Endothelial cell of umbilical vein (primary cell): Measurements from ENCODE around the gene MUC5AC. TPM values are rescaled to one million over a fixed set of nuclear protein-coding genes. Genes with fewer than 3 reads are reported as not detected.
"Not testable (repeated sequence)": the region's sequence is repeated elsewhere in the genome, so short reads cannot be mapped to it uniquely, and the experiment has no call there.

ENCODE experiments used
- BruUV-seq: library from RNA; stranded (reverse); fragments of 400-500 nt; replicated peaks from 2 replicates; lab custom pipeline; 2021; lab: Mats Ljungman, UMichigan
- CTCF ChIA-PET: fragments of 300-600, 350-600 bp; sonication (Branson Sonifier 250); formaldehyde crosslinking; loops from one replicate; lab custom pipeline; 2021; ENCODE audit warnings: antibody characterized with exemption, inconsistent platforms; lab: Charles Lee
- POLR2A ChIA-PET: fragments of 300-600, 350-600 bp; sonication (Branson Sonifier 250); formaldehyde crosslinking; loops from one replicate; lab custom pipeline; 2021; ENCODE audit warnings: antibody characterized with exemption, inconsistent platforms; lab: Charles Lee
- DNase-seq: peaks from one replicate; pipeline ENCODE4 v3.0.0-alpha.2; 2011; ENCODE audit warnings: low read depth, low spot score
- FAIRE-seq: peaks from 2 replicates; lab custom pipeline; 2011; peaks lifted over from hg19 to GRCh38; lab: Jason Lieb, UNC
- H2AFZ ChIP-seq: 2 replicates; pipeline ENCODE4 v1.6.0; 2012; ENCODE audit warnings: low read depth, low read length, control low read depth, inconsistent platforms
- H3K27ac ChIP-seq: 2 replicates; pipeline ENCODE4 v1.5.1; 2011; ENCODE audit warnings: low read depth, mild to moderate bottlenecking, control low read depth, low read length, moderate library complexity; ENCODE audit not compliant: insufficient read depth
- H3K27me3 ChIP-seq, 2 experiments: 2 replicates each; pipeline versions ENCODE4 v1.6.0 to v1.6.1; 2011; ENCODE audit warnings: low read length in 2 of 2, mixed read lengths in 1 of 2; ENCODE audit not compliant: control insufficient read depth in 2 of 2, insufficient read depth in 2 of 2
- H3K36me3 ChIP-seq, 2 experiments: 2 replicates in 1 of 2; 3 replicates in 1 of 2; pipeline ENCODE4 v1.5.1; 2011; ENCODE audit warnings: low read length in 2 of 2, mild to moderate bottlenecking in 1 of 2, moderate library complexity in 1 of 2; ENCODE audit not compliant: control insufficient read depth in 2 of 2, insufficient read depth in 2 of 2; ENCODE audit errors: extremely low read depth in 1 of 2
- H3K4me1 ChIP-seq: 3 replicates; pipeline ENCODE4 v1.5.1; 2011; ENCODE audit warnings: mild to moderate bottlenecking, low read length; ENCODE audit not compliant: control insufficient read depth, insufficient read depth; ENCODE audit errors: extremely low read depth
- H3K4me2 ChIP-seq: 2 replicates; pipeline ENCODE4 v1.6.1; 2011; ENCODE audit warnings: low read length, control low read depth, mixed read lengths; ENCODE audit not compliant: insufficient read depth
- H3K4me3 ChIP-seq, 3 experiments: fragments of 200-600 bp in 1 of 3; sonication (generic), shearing (Covaris generic) in 1 of 3; replicated peaks in 1 of 3; 2 replicates each; pipeline ENCODE4 v1.5.1; 2011 to 2016; ENCODE audit warnings: control low read depth in 3 of 3, low read length in 3 of 3, mild to moderate bottlenecking in 2 of 3, inconsistent platforms in 1 of 3, low read depth in 1 of 3, moderate library complexity in 1 of 3; ENCODE audit not compliant: insufficient read depth in 1 of 3
- H3K79me2 ChIP-seq: 2 replicates; pipeline ENCODE4 v1.6.0; 2012; ENCODE audit warnings: low read length, inconsistent platforms; ENCODE audit not compliant: control insufficient read depth, insufficient read depth
- H3K9ac ChIP-seq: replicated peaks from 2 replicates; pipeline ENCODE3; 2011; ENCODE audit warnings: low read length, control low read depth; ENCODE audit not compliant: insufficient read depth; ENCODE audit errors: extremely low read depth
- H3K9me1 ChIP-seq: replicated peaks from 3 replicates; pipeline ENCODE4 v1.6.0; 2011; ENCODE audit warnings: mild to moderate bottlenecking, low read length; ENCODE audit not compliant: control insufficient read depth, insufficient read depth; ENCODE audit errors: extremely low read depth
- H3K9me3 ChIP-seq: replicated peaks from 2 replicates; pipeline ENCODE4 v1.5.1; 2012; ENCODE audit warnings: low read length, inconsistent platforms; ENCODE audit not compliant: control insufficient read depth, insufficient read depth
- H4K20me1 ChIP-seq: replicated peaks from 2 replicates; pipeline ENCODE3; 2011; ENCODE audit warnings: mild to moderate bottlenecking, low read length; ENCODE audit not compliant: control insufficient read depth, insufficient read depth; ENCODE audit errors: extremely low read depth
- dilution Hi-C: fragments of 300-500 bp; cut with MboI; formaldehyde crosslinking; loops from one replicate; pipeline ENCODE4 v1.15.0; 2019; ENCODE audit warnings: low sequenced_read_pairs; ENCODE audit not compliant: extremely low pct_ligation_motif_present
- intact Hi-C: fragments of 100-400 bp; cut with micrococcal nuclease; formaldehyde crosslinking; loops from one replicate; pipeline ENCODE4 v1.10.0; 2022
- polyA plus RNA-seq, 4 experiments: library from polyadenylated mRNA; depleted of rRNA in 3 of 4; stranded (reverse) in 3 of 4; unstranded in 1 of 4; fragments of >200 nt; gene quantifications; 2 replicates each; pipeline versions ENCODE4 v1.2.1 to v1.2.3, GENCODE V29; 2011 to 2012; ENCODE audit warnings: missing spikeins in 1 of 4
- total RNA-seq: library from RNA; stranded (reverse); gene quantifications from 2 replicates; pipeline ENCODE4 v1.2.3, GENCODE V29; 2021

Gene MUC5AC
- total and polyA plus RNA-seq, 2 donors (not counting 3 experiments of a cell fraction or from before 2014, with no cell fraction given): not detected

DNA sequence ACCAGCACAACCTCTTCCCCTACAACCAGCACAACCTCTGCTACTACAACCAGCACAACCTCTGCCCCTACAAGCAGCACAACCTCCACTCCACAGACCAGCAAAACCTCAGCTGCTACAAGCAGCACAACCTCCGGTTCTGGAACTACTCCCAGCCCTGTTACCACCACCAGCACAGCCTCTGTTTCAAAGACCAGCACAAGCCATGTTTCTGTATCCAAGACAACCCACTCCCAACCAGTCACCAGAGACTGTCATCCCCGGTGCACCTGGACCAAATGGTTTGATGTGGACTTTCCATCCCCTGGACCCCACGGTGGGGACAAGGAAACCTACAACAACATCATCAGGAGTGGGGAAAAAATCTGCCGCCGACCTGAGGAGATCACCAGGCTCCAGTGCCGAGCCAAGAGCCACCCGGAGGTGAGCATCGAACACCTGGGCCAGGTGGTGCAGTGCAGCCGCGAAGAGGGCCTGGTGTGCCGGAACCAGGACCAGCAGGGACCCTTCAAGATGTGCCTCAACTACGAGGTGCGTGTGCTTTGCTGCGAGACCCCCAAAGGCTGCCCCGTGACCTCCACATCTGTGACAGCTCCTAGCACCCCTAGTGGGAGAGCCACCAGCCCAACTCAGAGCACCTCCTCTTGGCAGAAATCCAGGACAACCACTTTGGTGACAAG, 30.8 kb downstream of the MUC5AC start:
- CTCF ChIA-PET, H4K20me1 ChIP-seq, H3K36me3 ChIP-seq, H3K9me3 ChIP-seq, H3K9ac ChIP-seq, H3K9me1 ChIP-seq, H3K27ac ChIP-seq, intact Hi-C loops, DNase-seq, dilution Hi-C loops, H3K79me2 ChIP-seq, H3K4me3 ChIP-seq, H3K27me3 ChIP-seq, H3K4me1 ChIP-seq, POLR2A ChIA-PET, BruUV-seq, FAIRE-seq, H3K4me2 ChIP-seq, H2AFZ ChIP-seq: not testable (repeated sequence)

DNA sequence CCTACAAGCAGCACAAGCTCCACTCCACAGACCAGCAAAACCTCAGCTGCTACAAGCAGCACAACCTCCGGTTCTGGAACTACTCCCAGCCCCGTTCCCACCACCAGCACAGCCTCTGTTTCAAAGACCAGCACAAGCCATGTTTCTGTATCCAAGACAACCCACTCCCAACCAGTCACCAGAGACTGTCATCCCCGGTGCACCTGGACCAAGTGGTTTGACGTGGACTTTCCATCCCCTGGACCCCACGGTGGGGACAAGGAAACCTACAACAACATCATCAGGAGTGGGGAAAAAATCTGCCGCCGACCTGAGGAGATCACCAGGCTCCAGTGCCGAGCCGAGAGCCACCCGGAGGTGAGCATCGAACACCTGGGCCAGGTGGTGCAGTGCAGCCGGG, 32.1 kb downstream of the MUC5AC start:
- CTCF ChIA-PET, H3K79me2 ChIP-seq, dilution Hi-C loops, H3K9ac ChIP-seq, H2AFZ ChIP-seq, FAIRE-seq, H3K4me3 ChIP-seq, POLR2A ChIA-PET, H3K27ac ChIP-seq, H3K9me3 ChIP-seq, H3K9me1 ChIP-seq, H3K4me1 ChIP-seq, H3K36me3 ChIP-seq, intact Hi-C loops, H3K27me3 ChIP-seq, H4K20me1 ChIP-seq, BruUV-seq, H3K4me2 ChIP-seq, DNase-seq: not testable (repeated sequence)

DNA sequence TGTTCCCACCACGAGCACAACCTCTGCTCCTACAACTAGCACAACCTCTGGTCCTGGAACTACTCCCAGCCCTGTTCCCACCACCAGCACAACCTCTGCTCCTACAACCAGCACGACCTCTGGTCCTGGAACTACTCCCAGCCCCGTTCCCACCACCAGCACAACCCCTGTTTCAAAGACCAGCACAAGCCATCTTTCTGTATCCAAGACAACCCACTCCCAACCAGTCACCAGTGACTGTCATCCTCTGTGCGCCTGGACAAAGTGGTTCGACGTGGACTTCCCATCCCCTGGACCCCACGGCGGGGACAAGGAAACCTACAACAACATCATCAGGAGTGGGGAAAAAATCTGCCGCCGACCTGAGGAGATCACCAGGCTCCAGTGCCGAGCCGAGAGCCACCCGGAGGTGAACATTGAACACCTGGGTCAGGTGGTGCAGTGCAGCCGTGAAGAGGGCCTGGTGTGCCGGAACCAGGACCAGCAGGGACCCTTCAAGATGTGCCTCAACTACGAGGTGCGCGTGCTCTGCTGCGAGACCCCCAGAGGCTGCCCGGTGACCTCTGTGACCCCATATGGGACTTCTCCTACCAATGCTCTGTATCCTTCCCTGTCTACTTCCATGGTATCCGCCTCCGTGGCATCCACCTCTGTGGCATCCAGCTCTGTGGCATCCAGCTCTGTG, 34.2 kb downstream of the MUC5AC start:
- POLR2A ChIA-PET, BruUV-seq: not testable (repeated sequence)

More for the DNA sequence above, 34.2 kb downstream of the MUC5AC start:
- intact Hi-C loops, H3K36me3 ChIP-seq, H3K79me2 ChIP-seq, H3K4me3 ChIP-seq, dilution Hi-C loops, H3K9ac ChIP-seq, H3K27ac ChIP-seq, CTCF ChIA-PET, H3K27me3 ChIP-seq, H3K9me1 ChIP-seq, H3K4me2 ChIP-seq, H3K4me1 ChIP-seq, H4K20me1 ChIP-seq, H3K9me3 ChIP-seq, H2AFZ ChIP-seq, DNase-seq: not testable (repeated sequence)
- peak; percentile 26 for FAIRE-seq
